Liver (tissue), 3 donors: ENCODE data around the gene ACADS.

Experiments used
- ATF3 ChIP-seq: IDR thresholded peaks from 2 replicates; pipeline ENCODE4 v1.6.1; 2016; ENCODE audit warnings: antibody characterized with exemption
- CTCF ChIP-seq: fragments of 150-350 bp; IDR thresholded peaks from 2 replicates; pipeline ENCODE4 v1.5.1; 2017; ENCODE audit warnings: improper control_type of control experiment, low read depth, low read length; ENCODE audit not compliant: missing input control
- EGR1 ChIP-seq, 2 donors: IDR thresholded peaks; 2 replicates each; pipeline ENCODE4 v1.6.1; 2016 to 2018; ENCODE audit warnings: antibody characterized with exemption in 2 of 2, low read depth in 2 of 2
- GABPA ChIP-seq, 2 donors: IDR thresholded peaks in 1 of 2; conservative IDR thresholded peaks in 1 of 2; 2 replicates each; pipeline ENCODE4 v1.6.1; 2016; ENCODE audit warnings: antibody characterized with exemption in 2 of 2, mild to moderate bottlenecking in 1 of 2, moderate library complexity in 1 of 2
- HNF4G ChIP-seq: IDR thresholded peaks from 2 replicates; pipeline ENCODE4 v1.6.1; 2016; ENCODE audit warnings: antibody characterized with exemption
- JUND ChIP-seq, 2 donors: IDR thresholded peaks; 2 replicates each; pipeline ENCODE4 v1.6.1; 2016; ENCODE audit warnings: antibody characterized with exemption in 2 of 2
- MAX ChIP-seq: IDR thresholded peaks from 2 replicates; pipeline ENCODE4 v1.6.1; 2016; ENCODE audit warnings: antibody characterized with exemption
- RAD21 ChIP-seq, 2 donors: IDR thresholded peaks; 2 replicates each; pipeline ENCODE4 v1.6.1; 2016; ENCODE audit warnings: antibody characterized with exemption in 2 of 2, mild to moderate bottlenecking in 2 of 2
- REST ChIP-seq: IDR thresholded peaks from 2 replicates; pipeline ENCODE4 v1.6.1; 2016; ENCODE audit warnings: antibody characterized with exemption, mild to moderate bottlenecking
- RXRA ChIP-seq, 2 donors: IDR thresholded peaks; 2 replicates each; pipeline ENCODE4 v1.6.1; 2017 to 2018; ENCODE audit warnings: antibody characterized with exemption in 2 of 2, mild to moderate bottlenecking in 1 of 2
- SP1 ChIP-seq: IDR thresholded peaks from 2 replicates; pipeline ENCODE4 v1.6.1; 2018; ENCODE audit warnings: antibody characterized with exemption, mild to moderate bottlenecking
- TAF1 ChIP-seq: conservative IDR thresholded peaks from 2 replicates; pipeline ENCODE4 v1.6.1; 2016; ENCODE audit warnings: antibody characterized with exemption, mild to moderate bottlenecking
- YY1 ChIP-seq: IDR thresholded peaks from 2 replicates; pipeline ENCODE4 v1.6.1; 2016; ENCODE audit warnings: antibody characterized with exemption, mild to moderate bottlenecking
- ZBTB33 ChIP-seq: IDR thresholded peaks from 2 replicates; pipeline ENCODE4 v1.6.1; 2016; ENCODE audit warnings: antibody characterized with exemption
- donor health status: healthy.
- donor health status: healthy.

GRCh38 chr12:120722784-120723183 lies 2.8 kb upstream of the ACADS start:
- TF ChIP-seq CTCF (no peak), MAX (no peak), TAF1 (no peak), REST (no peak), GABPA (IDR thresholded peaks at IDR 0.05 in 1 of 2, conservative IDR thresholded peaks at IDR 0.05 in 1 of 2) (no peak), RAD21 (IDR thresholded peaks at IDR 0.05) (no peak), ZBTB33 (no peak), ATF3 (no peak), JUND (IDR thresholded peaks at IDR 0.05) (no peak), EGR1 (IDR thresholded peaks at IDR 0.05; ENCODE audit: low read depth in 2 of 2) (no peak), YY1 (no peak), RXRA (IDR thresholded peaks at IDR 0.05) (no peak), HNF4G (no peak), SP1 (no peak)
